GM10266 (cell line): ENCODE data around the gene ADCY10.

ENCODE experiments used
- DNase-seq: peaks from one replicate; pipeline ENCODE4 v3.0.0; 2012; ENCODE audit errors: extremely low spot score
- CTCF ChIP-seq: IDR thresholded peaks from 2 replicates; pipeline ENCODE4 v1.5.1; 2012; ENCODE audit warnings: mild to moderate bottlenecking, low read depth; ENCODE audit not compliant: control insufficient read depth, insufficient read depth; ENCODE audit errors: missing control alignments

Gene ADCY10

GRCh38 chr1:167764458-167765330, 149.2 kb downstream of the ADCY10 start:
- no peak for TF ChIP-seq CTCF
- no peak for DNase-seq

GRCh38 chr1:167763525-167764220, 150.3 kb downstream of the ADCY10 start:
- DNase-seq: no peak
- no peak for TF ChIP-seq CTCF

GRCh38 chr1:167762061-167762746, 151.7 kb downstream of the ADCY10 start:
- no peak for DNase-seq
- no peak for TF ChIP-seq CTCF

GRCh38 chr1:167761400-167761799, 152.5 kb downstream of the ADCY10 start:
- TF ChIP-seq CTCF: no peak
- no peak for DNase-seq
